Astrocyte of the spinal cord (primary cell): ENCODE data around the gene GAK.

Experiments
- DNase-seq: peaks from one replicate; pipeline ENCODE4 v3.0.0; 2011; ENCODE audit warnings: low read depth, low spot score
- H3K4me3 ChIP-seq: 2 replicates; pipeline ENCODE4 v1.5.1; 2011; ENCODE audit warnings: low read depth, mild to moderate bottlenecking, low read length, moderate library complexity
- CTCF ChIP-seq: IDR thresholded peaks from 2 replicates; pipeline ENCODE4 v1.5.1; 2012; ENCODE audit warnings: low read depth, mild to moderate bottlenecking, low read length, inconsistent platforms
- in situ Hi-C: cut with HindIII; loops from 2 replicates; pipeline ENCODE4 v1.10.0; 2017; ENCODE audit warnings: low sequenced_read_pairs

The GAK gene

GRCh38 chr4:832108-832507, 100.0 kb downstream of the GAK start:
- no peak for DNase-seq
- TF ChIP-seq CTCF = no peak
- no peak overlapping the region for H3K4me3 ChIP-seq
- in situ Hi-C loops = no loop called here

- in situ Hi-C loops = no loop called here
- no peak for DNase-seq
- no peak for TF ChIP-seq CTCF
- no peak overlapping the region for H3K4me3 ChIP-seq
Observed at GRCh38 chr4:831483-831805, 100.7 kb downstream of the GAK start.

GRCh38 chr4:830601-831482, 101.3 kb downstream of the GAK start:
- no peak overlapping the region for H3K4me3 ChIP-seq
- TF ChIP-seq CTCF = no peak
- DNase-seq = no peak
- in situ Hi-C loops = no loop called here

GRCh38 chr4:829761-830600, 102.1 kb downstream of the GAK start:
- DNase-seq = no peak
- TF ChIP-seq CTCF = no peak
- in situ Hi-C loops = no loop called here
- H3K4me3 ChIP-seq = no peak overlapping the region

GRCh38 chr4:829291-829690, 102.8 kb downstream of the GAK start:
- H3K4me3 ChIP-seq = no peak overlapping the region
- TF ChIP-seq CTCF = no peak
- DNase-seq = no peak
- in situ Hi-C loops = no loop called here

GRCh38 chr4:828641-829271, 103.4 kb downstream of the GAK start:
- no peak for DNase-seq
- no peak overlapping the region for H3K4me3 ChIP-seq
- in situ Hi-C loops = no loop called here
- TF ChIP-seq CTCF = no peak
